T-helper 1 cell treated with Interleukin-12 subunit alpha and Interleukin-12 subunit beta and Interleukin-4 antibody, amounts not matched to agents 30 ng/mL and 1 ng/mL, for 36 hours (primary cell): ENCODE measurements around the gene WAPL. TPM values are rescaled to one million over a fixed set of nuclear protein-coding genes. Genes with fewer than 3 reads are reported as not detected.

Experiments used
- intact Hi-C: fragments of 100-400 bp; cut with micrococcal nuclease; formaldehyde crosslinking; loops from one replicate; pipeline ENCODE4 v1.15.1; 2024
- total RNA-seq: library from RNA; stranded (reverse); gene quantifications from 2 replicates; pipeline ENCODE4 v1.2.3, GENCODE V29; 2022

The WAPL gene
- total RNA-seq, 1 donor from 2014 or later: 47.5 TPM

DNA sequence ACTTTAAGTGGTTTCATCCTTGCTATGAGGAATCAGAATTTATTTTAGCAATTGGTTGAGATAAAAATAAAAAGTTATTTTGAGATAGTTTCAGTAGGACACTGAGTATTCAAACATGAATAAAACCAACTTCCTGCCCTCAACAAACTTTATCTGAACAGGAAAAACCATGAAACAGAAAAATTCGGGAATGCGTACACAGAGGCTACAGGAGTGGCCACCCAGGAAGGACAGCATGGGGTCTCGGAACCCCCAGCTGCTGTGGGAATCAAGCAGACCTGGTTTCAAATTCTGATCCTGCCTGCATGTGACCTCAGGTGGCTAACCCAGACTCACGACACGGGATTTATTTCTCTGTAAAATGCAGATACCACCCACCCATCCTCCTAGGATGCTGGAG is 106.0 kb downstream of the WAPL start:
- intact Hi-C loops: no loop called here

DNA sequence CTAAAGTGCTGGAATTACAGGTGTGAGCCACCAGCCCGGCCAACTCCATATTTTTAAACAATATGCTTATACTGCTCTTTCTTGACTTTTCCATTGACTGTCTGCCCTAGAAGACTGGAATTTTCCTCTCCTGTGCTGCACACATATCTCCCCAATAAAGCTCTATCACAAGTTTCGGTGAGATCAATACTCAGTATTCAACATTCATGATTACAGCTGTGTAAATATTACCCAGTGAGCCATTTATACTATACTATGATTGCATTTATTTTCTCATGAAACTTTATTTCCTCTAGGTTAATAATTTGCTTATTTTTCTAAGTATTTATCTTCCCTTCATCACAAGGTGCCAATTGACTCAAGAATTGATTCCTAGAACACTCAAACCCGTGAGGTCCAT is 106.5 kb downstream of the WAPL start:
- intact Hi-C loops: no loop called here

DNA sequence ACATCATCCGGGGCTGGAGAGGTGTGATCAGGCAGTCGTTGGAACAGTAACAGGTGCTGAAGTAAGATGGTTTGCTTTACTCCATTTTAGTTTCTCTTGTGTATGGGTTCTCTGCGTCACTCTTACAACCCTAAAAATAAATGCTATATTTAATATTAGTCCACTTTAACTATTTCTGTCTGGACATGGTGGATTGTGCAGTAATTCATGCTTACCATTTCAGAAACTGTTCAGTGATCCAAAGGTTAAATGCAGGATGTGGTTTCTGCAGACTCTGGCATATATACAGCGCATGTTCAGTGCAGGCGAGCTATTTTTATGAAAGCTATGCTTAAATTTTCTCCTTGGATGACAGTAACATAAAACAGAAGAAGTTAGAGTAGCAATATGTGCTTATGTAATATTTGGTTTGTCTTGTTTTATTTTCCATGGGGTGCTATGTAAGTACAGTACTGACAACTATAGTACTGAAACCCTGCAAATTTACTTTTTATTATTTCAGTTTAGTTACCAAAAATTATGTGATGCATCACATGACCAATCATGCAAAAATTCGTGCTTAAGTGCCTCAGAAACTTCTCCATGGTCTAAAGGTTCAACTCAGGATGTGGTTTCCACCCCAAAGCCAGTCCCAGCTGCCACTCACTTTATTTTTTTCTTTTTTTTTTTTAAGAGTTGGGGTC is 108.4 kb downstream of the WAPL start:
- intact Hi-C loops: loop anchor here (1.0 kb wide), 1 partner anchor 108 kb away; the partner anchor contains the start of gene WAPL

DNA sequence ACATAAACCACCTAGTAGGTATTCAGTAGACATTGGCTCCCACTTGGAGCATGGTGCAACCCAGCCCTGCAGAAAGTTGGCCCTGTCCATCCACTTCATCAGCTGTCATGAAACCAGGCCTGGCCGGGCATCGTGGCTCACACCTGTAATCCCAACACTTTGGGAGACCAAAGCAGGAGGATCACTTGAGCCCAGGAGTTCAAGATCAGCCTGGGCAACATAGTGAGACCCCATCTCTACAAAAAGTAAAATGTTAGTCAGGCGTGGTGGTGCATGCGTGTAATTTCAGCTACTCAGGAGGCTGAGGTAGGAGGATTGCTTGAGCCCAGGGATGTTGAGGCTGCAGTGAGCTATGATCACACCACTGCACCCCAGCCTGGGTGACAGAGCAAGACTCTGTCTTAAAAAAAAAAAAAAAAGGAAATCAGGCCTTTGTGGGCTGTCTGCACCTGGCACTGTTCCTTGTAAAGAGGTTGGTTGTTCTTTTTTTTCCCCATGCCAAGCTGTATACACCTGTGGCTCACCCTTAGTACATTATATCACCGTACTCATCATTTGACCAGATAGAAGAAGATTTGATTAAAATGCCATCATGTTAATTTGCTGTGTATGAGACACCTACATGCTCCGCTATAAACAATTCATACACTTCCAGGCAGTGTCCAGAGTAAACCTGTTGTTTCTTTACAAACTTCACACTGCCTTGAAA is 109.6 kb downstream of the WAPL start:
- intact Hi-C loops: loop anchor here (1.0 kb wide), 1 partner anchor 12 kb away; no protein-coding TSS in a partner anchor

DNA sequence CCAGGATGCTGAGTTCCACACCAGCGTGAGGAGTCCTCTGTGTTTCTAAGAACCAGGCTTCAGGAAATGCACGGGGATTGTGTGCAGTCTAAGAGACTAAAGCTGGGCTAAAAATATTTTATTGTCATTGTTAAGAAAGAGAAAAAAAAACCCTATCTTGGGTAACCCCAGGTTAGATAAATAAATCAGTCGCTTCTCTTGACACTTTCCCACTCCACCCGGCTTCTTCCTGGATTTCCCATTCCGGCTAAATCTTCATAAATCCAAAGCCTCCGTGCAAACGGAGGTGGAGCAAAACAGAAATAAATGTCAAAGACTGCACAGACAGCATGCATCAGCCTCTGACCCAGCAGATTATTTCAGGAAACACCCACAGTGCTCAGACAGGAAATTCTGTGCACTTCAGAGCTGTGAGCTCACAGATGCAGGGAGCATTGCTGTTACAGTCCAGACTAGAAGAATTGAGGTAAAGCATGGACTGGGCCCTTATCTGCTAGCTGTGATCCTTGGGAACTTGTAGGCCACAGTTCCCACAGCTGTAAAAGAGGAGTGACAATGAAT is 110.2 kb downstream of the WAPL start:
- intact Hi-C loops: loop anchor here (1.0 kb wide), 1 partner anchor 11 kb away; no protein-coding TSS in a partner anchor

DNA sequence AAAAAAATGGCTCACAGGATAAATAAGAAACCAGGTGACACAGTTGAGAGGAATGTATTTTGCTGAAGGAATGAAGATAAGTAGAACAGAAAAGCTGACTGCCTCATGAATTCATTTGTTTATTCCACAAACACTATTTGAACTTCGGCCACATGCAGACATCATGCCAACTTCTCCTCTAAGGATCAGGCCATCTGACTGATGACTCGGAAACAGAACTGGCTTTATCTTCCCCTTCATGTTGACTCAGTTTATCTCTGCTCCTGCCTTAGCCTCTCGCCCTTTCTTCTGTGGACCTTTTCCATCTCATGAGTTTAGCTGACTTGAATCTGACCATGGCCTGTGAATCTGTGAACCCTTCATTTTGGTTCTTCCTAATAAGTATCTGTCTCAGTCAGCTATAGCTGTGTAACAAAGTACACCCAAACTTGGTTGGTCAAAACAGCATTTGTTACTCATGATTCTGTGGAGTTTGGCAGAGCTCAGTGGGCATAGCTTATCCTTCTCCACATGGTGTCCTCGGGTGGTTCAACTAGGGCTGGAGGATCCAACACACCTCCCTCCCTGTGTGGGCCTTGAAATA is 111.0 kb downstream of the WAPL start:
- intact Hi-C loops: loop anchor here (1.0 kb wide), 1 partner anchor 10 kb away; no protein-coding TSS in a partner anchor

DNA sequence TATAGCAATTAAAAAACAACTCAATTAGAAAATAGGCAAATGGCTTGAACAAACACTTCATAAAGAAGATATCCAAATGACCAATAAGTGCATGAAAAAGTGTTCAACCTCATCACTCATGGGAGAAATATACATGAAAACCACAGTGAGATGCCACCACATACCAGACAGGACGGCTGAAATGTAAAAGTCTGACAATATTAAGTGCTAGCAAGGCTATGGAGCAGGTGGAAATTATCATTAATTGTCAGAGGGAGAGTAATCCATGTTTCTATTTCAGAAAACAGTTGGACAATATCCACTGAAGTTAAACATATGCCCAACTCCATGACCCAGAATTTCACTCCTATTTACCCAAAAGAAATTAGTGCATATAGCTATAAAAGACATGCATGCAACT is 112.4 kb downstream of the WAPL start:
- intact Hi-C loops: loop anchor here (10.0 kb wide), 1 partner anchor 686 kb away; the partner anchor contains the start of genes GLUD1 and SHLD2

DNA sequence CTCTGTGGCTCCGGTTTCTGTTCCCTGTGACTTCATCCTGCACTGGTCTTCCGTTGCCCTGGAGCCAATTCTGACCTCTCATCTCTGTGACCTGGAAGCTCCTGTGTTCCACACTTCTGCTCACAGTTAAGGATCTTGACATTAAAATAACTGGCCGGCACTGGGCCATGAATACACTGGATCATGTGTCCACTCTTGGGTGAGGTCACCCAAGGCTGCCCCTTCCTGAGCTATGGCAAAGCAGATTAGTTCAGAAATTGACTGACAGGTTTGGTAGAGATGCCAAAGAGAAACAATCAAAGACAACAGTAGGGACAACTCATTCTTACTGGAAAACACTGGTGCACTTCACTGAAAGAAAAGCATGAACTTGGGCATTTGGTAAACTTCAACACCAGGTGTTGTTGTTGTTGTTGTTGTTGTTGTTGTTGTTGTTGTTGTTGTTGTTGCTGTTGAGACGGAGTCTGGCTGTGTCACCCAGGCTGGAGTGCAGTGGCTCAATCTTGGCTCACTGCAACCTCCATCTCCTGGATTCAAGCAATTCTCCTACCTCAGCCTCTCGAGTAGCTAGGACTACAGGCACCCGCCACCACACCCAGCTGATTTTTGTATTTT is 118.3 kb downstream of the WAPL start:
- intact Hi-C loops: loop anchor here (10.0 kb wide), 1 partner anchor 692 kb away; the partner anchor contains the start of genes GLUD1 and SHLD2

DNA sequence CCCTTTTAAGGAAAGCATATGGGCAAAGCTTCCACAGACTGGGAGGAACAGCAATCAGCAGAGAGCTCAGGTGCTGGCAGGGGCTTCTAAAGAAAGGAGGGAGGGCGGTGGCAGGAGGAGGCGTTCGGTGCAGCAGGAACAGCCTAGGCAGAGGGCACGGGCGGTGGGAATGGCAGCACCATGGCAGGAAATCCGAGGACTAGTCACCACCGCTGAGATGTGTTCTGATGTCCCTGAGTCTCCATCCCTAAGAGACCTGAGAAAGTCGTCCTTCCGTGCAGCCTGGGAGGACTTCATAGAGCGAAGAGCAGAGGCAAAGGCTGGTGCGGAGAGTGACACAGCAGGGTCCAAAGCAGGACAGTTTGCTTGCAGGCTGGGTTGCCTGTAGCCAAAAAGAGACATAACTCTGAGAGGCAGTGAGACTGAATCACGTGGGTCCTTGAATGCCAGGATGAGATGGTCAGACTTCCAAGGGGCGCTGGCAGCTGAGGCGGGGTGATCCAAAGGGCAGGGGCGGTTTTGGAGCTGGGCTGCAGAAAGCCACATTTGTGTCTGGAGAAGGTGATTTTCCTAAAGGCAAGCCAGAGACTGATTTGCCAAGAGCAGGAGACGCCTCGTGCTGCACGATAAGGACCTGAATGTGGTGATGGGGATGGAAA is 119.2 kb downstream of the WAPL start:
- intact Hi-C loops: loop anchor here (10.0 kb wide), 1 partner anchor 692 kb away; the partner anchor contains the start of genes GLUD1 and SHLD2

DNA sequence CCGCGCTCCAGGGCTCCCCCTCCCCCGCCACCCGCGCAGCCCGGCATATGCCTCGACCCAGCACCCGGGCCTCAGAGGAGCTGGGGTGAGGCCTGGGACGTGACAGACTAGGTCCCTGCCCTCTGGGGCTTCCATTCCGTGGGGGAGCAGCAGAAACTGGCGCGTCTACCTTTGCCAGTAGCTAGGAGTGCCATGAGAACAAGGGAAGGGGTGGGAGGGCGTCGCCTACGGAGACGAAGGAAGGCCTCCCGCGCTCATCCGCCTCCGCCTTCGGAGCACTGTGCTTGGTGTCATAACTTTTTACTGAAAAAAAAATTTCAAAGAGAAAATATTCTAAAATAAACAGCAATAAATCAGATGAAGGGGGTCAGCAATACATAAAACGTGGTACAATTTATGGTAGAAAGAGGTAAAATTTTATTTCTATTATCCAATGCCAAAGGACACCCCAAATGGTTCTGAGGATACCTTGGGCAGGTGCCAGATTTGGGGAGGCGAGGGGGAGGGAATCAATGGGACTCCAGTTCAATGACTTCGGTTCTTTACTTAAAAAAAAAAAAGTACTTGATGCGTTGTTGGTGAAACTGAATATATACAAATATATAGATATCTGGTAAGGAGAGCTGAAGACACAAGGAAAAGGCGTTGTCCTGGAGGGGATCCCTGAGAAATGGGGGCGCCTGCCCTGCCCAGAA is 119.9 kb downstream of the WAPL start:
- intact Hi-C loops: loop anchor here (10.0 kb wide), 1 partner anchor 693 kb away; the partner anchor contains the start of genes GLUD1 and SHLD2

DNA sequence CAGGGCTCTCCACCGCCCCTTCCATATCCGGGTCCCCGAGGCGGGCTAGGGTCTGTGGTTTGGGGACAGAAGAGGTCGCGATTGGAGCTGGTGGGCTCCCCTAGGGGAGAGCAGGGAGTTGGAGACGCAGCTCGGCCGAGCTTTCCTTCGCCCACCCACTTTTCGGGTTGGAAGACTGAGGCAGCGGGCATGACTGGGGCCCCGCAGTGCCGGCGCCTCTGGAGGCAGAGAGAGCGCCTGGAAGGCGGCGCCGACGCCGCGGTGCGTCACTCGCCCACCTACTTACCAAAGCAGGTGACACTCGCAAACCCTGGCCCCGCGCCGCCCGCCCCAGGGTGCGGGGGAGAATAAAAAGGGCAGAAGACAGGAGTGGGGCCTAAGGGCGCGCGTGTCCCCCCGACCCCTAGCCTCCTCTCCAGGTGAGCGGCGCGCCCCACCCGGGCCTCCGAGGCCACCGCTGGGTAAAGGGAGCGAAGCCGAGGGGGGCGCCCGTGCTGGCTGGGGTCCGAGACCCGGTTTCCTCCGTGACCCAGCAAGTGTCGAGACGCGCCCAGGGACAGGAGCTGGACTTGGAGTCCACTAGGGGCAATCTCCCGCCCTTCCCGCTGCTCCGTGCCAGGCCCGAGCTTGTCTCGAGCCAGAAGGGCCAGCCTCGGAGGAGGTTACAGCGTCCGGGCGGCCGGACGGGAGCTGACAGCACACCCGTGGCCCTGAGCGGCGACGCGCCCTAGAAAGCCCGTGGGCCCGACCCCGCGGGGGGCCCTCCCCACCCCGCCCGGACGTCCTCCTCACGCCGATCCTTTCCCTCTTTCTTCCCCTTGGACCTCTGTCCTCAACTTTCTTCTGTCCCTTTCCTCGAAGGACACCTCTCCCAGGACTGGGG is 120.6 kb downstream of the WAPL start:
- intact Hi-C loops: loop anchor here (1.0 to 10.0 kb wide), 6 partner anchors 10 to 694 kb away; partner anchors contain the start of genes GLUD1, SHLD2 and WAPL

DNA sequence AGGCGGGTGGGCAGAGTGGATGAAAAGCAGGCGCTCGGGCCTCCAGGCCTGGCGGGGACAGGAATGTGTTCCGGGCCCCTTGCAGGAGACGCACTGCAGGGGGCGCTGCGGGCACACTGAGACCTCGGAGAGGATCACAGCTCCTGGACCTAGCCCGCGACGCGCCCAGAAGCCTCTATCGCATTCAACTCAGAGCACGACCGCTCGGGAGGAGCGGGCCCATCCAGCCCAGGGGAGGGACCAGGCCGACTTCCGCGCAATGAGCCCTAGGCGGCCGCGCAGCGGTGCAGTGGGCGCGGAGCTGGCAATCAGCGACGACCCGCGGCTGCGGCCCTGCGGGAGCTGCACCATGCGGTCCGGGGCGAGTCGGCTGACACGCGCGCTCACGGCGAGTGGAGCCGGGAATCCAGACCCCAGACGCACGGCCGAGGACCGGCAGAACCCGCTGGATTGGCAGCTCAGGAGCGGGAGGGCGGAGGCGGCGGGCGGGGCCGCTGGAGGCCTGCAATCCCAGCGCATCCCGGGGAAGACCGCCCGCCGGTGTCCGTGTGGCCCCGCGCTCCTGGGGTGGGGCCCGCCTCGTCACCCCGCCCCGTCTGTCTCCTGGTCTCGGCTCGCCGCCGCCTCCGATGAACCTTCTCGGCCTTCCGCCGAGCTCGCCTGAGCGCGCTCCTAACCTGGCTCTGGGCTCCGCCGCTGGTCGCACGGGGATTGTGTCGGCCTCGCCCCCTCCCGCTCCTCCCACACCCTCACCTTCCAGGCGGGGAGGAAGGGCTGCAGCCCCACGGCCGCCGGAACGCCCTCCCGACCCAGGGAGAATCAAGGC is 121.5 kb downstream of the WAPL start:
- intact Hi-C loops: loop anchor here (1.0 to 10.0 kb wide), 7 partner anchors 11 to 695 kb away; partner anchors contain the start of genes BMPR1A, GLUD1, SHLD2 and WAPL

DNA sequence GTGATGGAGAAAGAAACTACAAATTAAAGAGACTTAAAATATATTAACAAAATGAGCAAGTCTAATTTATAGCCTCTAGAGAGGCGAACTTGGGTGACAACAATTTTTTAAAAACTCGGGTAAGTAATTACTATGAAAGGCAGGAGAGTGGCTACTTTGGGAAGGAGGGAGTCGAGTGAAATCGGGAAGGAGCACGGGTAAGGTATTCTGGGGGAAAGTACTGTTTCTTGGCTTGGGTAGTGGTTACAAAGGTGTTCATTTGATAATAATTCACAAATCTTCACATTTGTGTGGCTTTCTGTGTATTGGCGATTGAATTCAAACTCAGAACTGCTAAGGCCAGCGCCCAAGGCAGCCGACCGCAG is 122.1 kb downstream of the WAPL start:
- intact Hi-C loops: loop anchor here (5.0 kb wide), 1 partner anchor 358 kb away; the partner anchor contains the start of gene BMPR1A

DNA sequence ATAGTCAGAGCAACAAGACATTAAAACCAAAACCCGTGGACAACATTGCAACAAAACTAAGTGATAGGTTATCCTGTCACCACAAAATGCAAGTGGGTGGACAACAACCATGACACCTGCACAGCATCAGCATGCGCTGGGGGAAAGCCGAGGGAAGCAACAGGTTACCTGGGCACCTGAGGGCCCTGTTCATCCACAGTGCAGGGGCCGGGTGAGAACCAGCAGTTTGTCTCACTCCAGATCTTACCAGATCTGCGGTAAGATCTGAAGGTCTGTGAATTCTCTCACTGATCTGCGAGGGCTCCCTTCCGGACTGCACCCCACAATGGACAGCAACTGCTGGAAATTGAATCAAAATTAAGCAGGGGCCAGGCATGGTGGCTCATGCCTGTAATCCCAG is 124.5 kb downstream of the WAPL start:
- intact Hi-C loops: loop anchor here (5.0 kb wide), 1 partner anchor 360 kb away; the partner anchor contains the start of gene BMPR1A

DNA sequence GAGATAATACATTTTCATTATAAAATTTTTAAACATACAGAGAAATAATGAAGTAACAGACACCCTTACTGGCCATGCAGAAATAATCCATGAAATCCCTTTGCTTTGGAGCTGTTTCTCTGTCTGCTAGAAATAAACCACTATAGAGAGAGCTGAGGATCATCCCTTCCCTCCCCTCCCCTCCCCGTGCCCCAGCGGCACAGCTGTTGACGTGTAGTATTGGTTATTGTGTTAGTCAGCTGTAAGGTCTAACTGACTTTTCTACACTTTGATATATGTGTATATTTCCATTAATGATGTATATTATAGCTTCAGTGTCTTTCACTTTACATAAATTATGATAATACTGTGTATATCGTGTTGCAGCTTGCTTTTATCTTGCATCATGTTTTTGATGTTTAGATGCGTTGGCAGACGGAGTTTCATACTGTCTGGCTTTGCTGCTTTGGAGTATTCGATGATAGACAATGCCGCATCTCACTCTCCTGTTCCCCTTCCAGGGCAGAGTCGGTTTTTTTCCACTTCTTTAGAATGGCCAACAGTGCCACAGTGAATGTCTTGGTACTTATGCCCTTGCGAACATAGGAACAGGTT is 127.6 kb downstream of the WAPL start:
- intact Hi-C loops: no loop called here

DNA sequence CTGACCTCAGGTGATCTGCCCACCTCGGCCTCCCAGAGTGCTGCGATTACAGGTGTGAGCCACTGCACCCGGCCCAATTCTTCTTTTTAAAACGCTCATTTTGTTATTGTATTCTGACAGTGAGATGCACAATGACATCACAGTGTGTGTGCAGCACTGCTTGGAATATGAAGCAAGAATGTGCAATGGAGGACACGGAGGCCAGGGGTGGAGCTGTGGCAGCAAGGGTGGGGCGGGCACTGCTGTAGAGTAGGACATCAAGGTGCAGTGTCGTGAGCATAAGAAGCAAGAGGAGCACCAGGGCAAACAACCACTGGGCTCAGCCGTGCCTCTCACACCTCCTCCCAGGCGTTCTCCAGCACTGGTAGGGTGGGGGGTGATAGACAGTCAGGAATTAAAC is 128.2 kb downstream of the WAPL start:
- intact Hi-C loops: no loop called here

DNA sequence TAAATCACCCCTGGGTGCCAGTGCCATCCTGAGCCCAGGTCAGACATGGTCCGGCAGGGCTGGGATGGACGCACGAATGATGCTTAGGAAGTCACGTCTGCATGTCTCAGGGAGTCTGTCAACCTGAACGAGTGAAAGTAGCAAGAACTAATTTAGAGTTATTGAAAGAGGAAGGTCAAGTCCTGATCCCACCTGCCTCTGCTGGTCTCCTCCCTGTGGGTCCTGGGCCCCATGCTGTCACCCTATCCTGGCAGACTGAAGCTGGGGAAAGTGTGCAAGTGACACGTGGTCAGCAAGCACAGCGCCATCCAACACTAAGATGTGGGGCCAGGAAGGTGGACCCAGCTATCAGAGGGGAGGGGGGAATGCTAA is 128.9 kb downstream of the WAPL start:
- intact Hi-C loops: no loop called here
